Astrocyte (in vitro differentiated cells and primary cell): ENCODE data around the gene SBNO2. TPM values are rescaled to one million over a fixed set of nuclear protein-coding genes. Genes with fewer than 3 reads are reported as not detected.

ENCODE experiments used
- DNase-seq: peaks from one replicate; pipeline ENCODE4 v3.0.0-alpha.2; 2010; ENCODE audit warnings: low read depth
- FAIRE-seq: peaks from 2 replicates; lab custom pipeline; 2011; peaks lifted over from hg19 to GRCh38; lab: Jason Lieb, UNC
- H2AFZ ChIP-seq: 2 replicates; pipeline ENCODE4 v1.6.0; 2012; ENCODE audit warnings: low read depth, low read length, inconsistent platforms
- H3K27ac ChIP-seq: 2 replicates; pipeline ENCODE4 v1.5.1; 2011; ENCODE audit warnings: low read depth, low read length, inconsistent platforms
- H3K27me3 ChIP-seq: 2 replicates; pipeline ENCODE4 v1.6.0; 2011; ENCODE audit warnings: low read length, inconsistent platforms; ENCODE audit not compliant: insufficient read depth
- H3K36me3 ChIP-seq: 2 replicates; pipeline ENCODE4 v1.5.1; 2011; ENCODE audit warnings: low read length, inconsistent platforms; ENCODE audit not compliant: insufficient read depth
- H3K4me1 ChIP-seq: 2 replicates; pipeline ENCODE4 v1.5.1; 2011; ENCODE audit warnings: low read length, inconsistent platforms; ENCODE audit not compliant: insufficient read depth
- H3K4me2 ChIP-seq: 2 replicates; pipeline ENCODE4 v1.6.0; 2012; ENCODE audit warnings: low read length, inconsistent platforms
- H3K4me3 ChIP-seq: 2 replicates; pipeline ENCODE4 v1.5.1; 2011; ENCODE audit warnings: low read depth, mild to moderate bottlenecking, low read length, inconsistent platforms; ENCODE audit not compliant: insufficient read depth
- H3K79me2 ChIP-seq: 2 replicates; pipeline ENCODE4 v1.6.0; 2012; ENCODE audit warnings: mild to moderate bottlenecking, low read length, inconsistent platforms; ENCODE audit not compliant: insufficient read depth
- H3K9ac ChIP-seq: 2 replicates; pipeline ENCODE4 v1.6.0; 2012; ENCODE audit warnings: mild to moderate bottlenecking, low read length, inconsistent platforms
- H3K9me3 ChIP-seq: 2 replicates; pipeline ENCODE4 v1.5.1; 2012; ENCODE audit warnings: low read depth, mild to moderate bottlenecking, low read length, inconsistent platforms; ENCODE audit not compliant: insufficient read depth
- H4K20me1 ChIP-seq: 2 replicates; pipeline ENCODE4 v1.6.0; 2012; ENCODE audit warnings: low read length, inconsistent platforms; ENCODE audit not compliant: insufficient read depth
- H3K27ac Mint-ChIP-seq: one replicate; pipeline ENCODE4 v1.8.0; 2021; ENCODE audit warnings: mild to moderate bottlenecking, mixed read lengths; ENCODE audit not compliant: unreplicated experiment
- H3K27me3 Mint-ChIP-seq: one replicate; pipeline ENCODE4 v1.8.0; 2021; ENCODE audit warnings: low read depth, mixed read lengths; ENCODE audit not compliant: unreplicated experiment
- H3K36me3 Mint-ChIP-seq: one replicate; pipeline ENCODE4 v1.8.0; 2021; ENCODE audit warnings: low read depth, mixed read lengths; ENCODE audit not compliant: unreplicated experiment
- H3K4me1 Mint-ChIP-seq: one replicate; pipeline ENCODE4 v1.8.0; 2021; ENCODE audit warnings: low read depth, mixed read lengths; ENCODE audit not compliant: unreplicated experiment
- H3K4me3 Mint-ChIP-seq: one replicate; pipeline ENCODE4 v1.8.0; 2021; ENCODE audit warnings: mild to moderate bottlenecking, moderate library complexity, mixed read lengths; ENCODE audit not compliant: unreplicated experiment
- H3K9me3 Mint-ChIP-seq: one replicate; pipeline ENCODE4 v1.8.0; 2021; ENCODE audit warnings: mild to moderate bottlenecking, mixed read lengths; ENCODE audit not compliant: unreplicated experiment
- CTCF ChIP-seq: IDR thresholded peaks from 2 replicates; pipeline ENCODE4 v1.5.1; 2011; ENCODE audit warnings: low read depth, mild to moderate bottlenecking, inconsistent platforms, low read length, moderate library complexity; ENCODE audit not compliant: insufficient read depth
- EZH2 ChIP-seq: IDR thresholded peaks from 2 replicates; pipeline ENCODE4 v1.6.1; 2012; ENCODE audit warnings: mild to moderate bottlenecking, low read length, inconsistent platforms; ENCODE audit not compliant: insufficient read depth
- total RNA-seq: library from RNA; stranded (reverse); gene quantifications from 2 replicates; pipeline ENCODE4 v1.2.1, GENCODE V29; 2021

Gene SBNO2
- total RNA-seq, 1 donor from 2014 or later = 39.3 TPM

- Histone ChIP-seq H3K9ac (no peak overlapping the region), H4K20me1 (peaks cover 38% of the 10 kb centered on the region), H3K4me3 (no peak overlapping the region), H2AFZ (no peak overlapping the region), H3K79me2 (peaks cover 35% of the 10 kb centered on the region), H3K4me1 (peaks cover 19% of the 10 kb centered on the region), H3K27me3 (no peaks in the 10 kb centered on the region), H3K27ac (no peak overlapping the region), H3K9me3 (no peaks in the 10 kb centered on the region), H3K4me2 (no peak overlapping the region), H3K36me3 (no peaks in the 10 kb centered on the region)
- no peak overlapping the region for H3K4me3 Mint-ChIP-seq
- H3K27me3 Mint-ChIP-seq = no peaks in the 10 kb centered on the region
- no peaks in the 10 kb centered on the region for H3K9me3 Mint-ChIP-seq
- H3K4me1 Mint-ChIP-seq = peaks cover 8% of the 10 kb centered on the region
- DNase-seq (no peak), FAIRE-seq (no peak)
- TF ChIP-seq CTCF = no peak
- TF ChIP-seq EZH2 = no peak
- H3K27ac Mint-ChIP-seq = no peak overlapping the region
- H3K36me3 Mint-ChIP-seq = peaks cover 13% of the 10 kb centered on the region
These were observed 38.6 kb downstream of the SBNO2 start for GRCh38 chr19:1135454-1135853.

- peaks cover 8% of the 10 kb centered on the region for H3K36me3 Mint-ChIP-seq
- Histone ChIP-seq H3K9ac (no peak overlapping the region), H3K9me3 (no peaks in the 10 kb centered on the region), H3K36me3 (no peaks in the 10 kb centered on the region), H3K4me3 (no peak overlapping the region), H2AFZ (no peak overlapping the region), H4K20me1 (peaks cover 48% of the 10 kb centered on the region), H3K79me2 (peaks cover 46% of the 10 kb centered on the region), H3K4me2 (no peak overlapping the region), H3K27me3 (no peaks in the 10 kb centered on the region), H3K4me1 (peaks cover 19% of the 10 kb centered on the region), H3K27ac (no peak overlapping the region)
- H3K4me1 Mint-ChIP-seq = peaks cover 8% of the 10 kb centered on the region
- DNase-seq = no peak
- TF ChIP-seq CTCF (no peak), EZH2 (no peak)
- H3K4me3 Mint-ChIP-seq = no peak overlapping the region
- H3K27ac Mint-ChIP-seq = no peak overlapping the region
- H3K9me3 Mint-ChIP-seq = no peaks in the 10 kb centered on the region
- no peak for FAIRE-seq
- no peaks in the 10 kb centered on the region for H3K27me3 Mint-ChIP-seq
These were observed 39.6 kb downstream of the SBNO2 start for GRCh38 chr19:1134431-1134830.

- peaks cover 54% of the 10 kb centered on the region for H3K79me2 ChIP-seq
- FAIRE-seq = no peak
- Mint-ChIP-seq H3K4me1 (peaks cover 8% of the 10 kb centered on the region), H3K27ac (no peak overlapping the region), H3K4me3 (peak overlapping the region; percentile 57), H3K9me3 (no peaks in the 10 kb centered on the region), H3K36me3 (peaks cover 4% of the 10 kb centered on the region), H3K27me3 (no peaks in the 10 kb centered on the region)
- H3K9me3 ChIP-seq = no peaks in the 10 kb centered on the region
- no peak overlapping the region for H2AFZ ChIP-seq
- H3K27me3 ChIP-seq = no peaks in the 10 kb centered on the region
- TF ChIP-seq EZH2 (no peak), CTCF (no peak)
- no peaks in the 10 kb centered on the region for H3K36me3 ChIP-seq
- DNase-seq = no peak
- no peak overlapping the region for H3K9ac ChIP-seq
- H3K4me3 ChIP-seq = no peak overlapping the region
- H4K20me1 ChIP-seq = peaks cover 48% of the 10 kb centered on the region
- H3K4me2 ChIP-seq = no peak overlapping the region
- H3K27ac ChIP-seq = no peak overlapping the region
- peaks cover 19% of the 10 kb centered on the region for H3K4me1 ChIP-seq
These were observed 40.6 kb downstream of the SBNO2 start for GRCh38 chr19:1133471-1133929.
